ENCODE data around the gene PLEKHA6.
A peak's percentile ranks its signal among the peaks of the same experiment; 100 is the strongest.

Gene PLEKHA6

DNA sequence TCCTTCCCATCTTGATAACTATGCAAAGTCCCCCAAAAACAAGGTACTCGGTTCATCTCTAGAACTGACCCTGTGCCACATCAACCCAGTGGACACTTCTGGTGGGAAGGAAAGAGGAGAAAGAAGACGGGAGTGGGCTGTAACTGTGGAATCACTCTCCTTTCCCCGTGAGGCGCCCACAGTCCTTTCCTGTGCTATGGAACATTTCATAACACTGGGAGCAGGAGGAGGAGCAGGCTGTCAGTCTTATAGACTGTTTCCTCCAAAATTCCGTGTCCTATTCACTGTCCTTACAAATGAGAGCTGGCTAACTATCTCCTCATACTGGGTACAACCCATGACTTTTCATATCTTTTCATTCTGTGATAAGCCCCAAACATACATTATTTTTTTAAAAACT lies 40.7 kb downstream of the PLEKHA6 start:
- H4K12ac ChIP-seq (ENCODE audit: low read depth, low read length) = peak overlapping the region; percentile 34
- peaks cover 64 to 77% of the 10 kb centered on the region in 2 experiments for H3K4me1 ChIP-seq (ENCODE audit: control insufficient read depth in 1 of 2, insufficient read depth in 2 of 2, low read length in 2 of 2)
- peak overlapping the region; percentile 59 for H2AK5ac ChIP-seq (ENCODE audit: low read length)
- H2AFZ ChIP-seq (ENCODE audit: insufficient read depth, low read length, poor library complexity) = peak overlapping the region; percentile 13
- DNase-seq = no peak
- no peak overlapping the region for H3K4me2 ChIP-seq (ENCODE audit: low read length)
- H4K8ac ChIP-seq (ENCODE audit: low read depth, low read length) = peak overlapping the region; percentile 70
- peak overlapping the region; percentile 71 for H3K14ac ChIP-seq (ENCODE audit: low read length)
- H3K27me3 ChIP-seq (ENCODE audit: insufficient read depth, low read length) = no peaks in the 10 kb centered on the region
- no peaks in the 10 kb centered on the region for H3K9me3 ChIP-seq (ENCODE audit: insufficient read depth, low read depth, low read length)
- H2BK120ac ChIP-seq (ENCODE audit: insufficient read depth, low read length, poor library complexity) = peak overlapping the region; percentile 95
- H3K36me3 ChIP-seq (ENCODE audit: control insufficient read depth in 1 of 2, insufficient read depth in 2 of 2, low read length in 2 of 2) = no peaks in the 10 kb centered on the region
- peak overlapping the region; percentile 87 for H2BK5ac ChIP-seq (ENCODE audit: low read depth, low read length, poor library complexity)
- H3K4me3 ChIP-seq (ENCODE audit: low read depth, low read length) = no peak overlapping the region
- H3K23ac ChIP-seq (ENCODE audit: low read length) = no peak overlapping the region
- H3K4ac ChIP-seq (ENCODE audit: low read depth, low read length) = peak overlapping the region; percentile 30
- H3K27ac ChIP-seq (ENCODE audit: low read depth, low read length) = peak overlapping the region; percentile 81
- H3K79me1 ChIP-seq (ENCODE audit: low read length) = peaks cover 57% of the 10 kb centered on the region
- no CpG with 5 or more reads among the region's 5 CpGs for WGBS (ENCODE audit: extremely low coverage, insufficient coverage, insufficient read length)
- peak overlapping the region; percentile 93 for H2BK12ac ChIP-seq (ENCODE audit: low read length)
- peak overlapping the region; percentile 67 for H3K18ac ChIP-seq (ENCODE audit: low read length)
- peaks cover 10% of the 10 kb centered on the region for H3K79me2 ChIP-seq (ENCODE audit: control insufficient read depth, insufficient read depth, low read length, poor library complexity)
- H4K91ac ChIP-seq (ENCODE audit: low read depth, low read length) = peak overlapping the region; percentile 95
- H3K9ac ChIP-seq (ENCODE audit: low read length) = no peak overlapping the region

DNA sequence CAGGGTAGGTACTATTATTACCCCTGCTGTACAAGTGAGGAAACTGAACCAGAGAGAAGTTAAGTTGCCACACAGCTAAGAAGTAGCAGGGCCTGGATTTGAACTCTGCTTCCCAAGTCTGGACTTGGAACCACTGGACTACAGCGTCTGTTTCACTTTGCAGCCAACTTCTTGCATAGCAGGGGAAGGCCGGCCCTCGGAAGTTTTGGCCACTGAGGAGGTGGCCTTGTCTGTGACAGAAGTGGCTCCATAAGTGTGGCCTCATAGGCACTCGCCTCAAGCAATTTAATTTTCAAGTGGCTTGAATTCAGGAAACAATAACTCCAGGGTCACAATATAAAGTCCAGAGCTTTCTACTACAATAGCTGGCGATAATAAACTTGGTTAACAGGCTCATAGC lies 41.4 kb downstream of the PLEKHA6 start:
- no CpG with 5 or more reads among the region's 5 CpGs for WGBS (ENCODE audit: extremely low coverage, insufficient coverage, insufficient read length)
- H4K12ac ChIP-seq (ENCODE audit: low read depth, low read length) = no peak overlapping the region
- no peak overlapping the region for H3K4me3 ChIP-seq (ENCODE audit: low read depth, low read length)
- H3K4ac ChIP-seq (ENCODE audit: low read depth, low read length) = no peak overlapping the region
- H4K8ac ChIP-seq (ENCODE audit: low read depth, low read length) = peak overlapping the region; percentile 20
- H2BK120ac ChIP-seq (ENCODE audit: insufficient read depth, low read length, poor library complexity) = peak overlapping the region; percentile 82
- H3K18ac ChIP-seq (ENCODE audit: low read length) = peak overlapping the region; percentile 31
- H3K23ac ChIP-seq (ENCODE audit: low read length) = no peak overlapping the region
- peak overlapping the region; percentile 28 for H2AK5ac ChIP-seq (ENCODE audit: low read length)
- no peak overlapping the region for H3K27ac ChIP-seq (ENCODE audit: low read depth, low read length)
- peak overlapping the region; percentile 78 for H3K14ac ChIP-seq (ENCODE audit: low read length)
- H3K27me3 ChIP-seq (ENCODE audit: insufficient read depth, low read length) = no peaks in the 10 kb centered on the region
- H2AFZ ChIP-seq (ENCODE audit: insufficient read depth, low read length, poor library complexity) = no peak overlapping the region
- peak overlapping the region; percentile 23 for H2BK5ac ChIP-seq (ENCODE audit: low read depth, low read length, poor library complexity)
- DNase-seq = no peak
- H3K9me3 ChIP-seq (ENCODE audit: insufficient read depth, low read depth, low read length) = no peaks in the 10 kb centered on the region
- peak overlapping the region; percentile 74 for H4K91ac ChIP-seq (ENCODE audit: low read depth, low read length)
- peaks cover 60% of the 10 kb centered on the region for H3K79me1 ChIP-seq (ENCODE audit: low read length)
- H3K4me1 ChIP-seq (ENCODE audit: control insufficient read depth in 1 of 2, insufficient read depth in 2 of 2, low read length in 2 of 2) = peaks cover 64 to 76% of the 10 kb centered on the region in 2 experiments
- H3K36me3 ChIP-seq (ENCODE audit: control insufficient read depth in 1 of 2, insufficient read depth in 2 of 2, low read length in 2 of 2) = no peaks in the 10 kb centered on the region
- peaks cover 10% of the 10 kb centered on the region for H3K79me2 ChIP-seq (ENCODE audit: control insufficient read depth, insufficient read depth, low read length, poor library complexity)
- no peak overlapping the region for H3K4me2 ChIP-seq (ENCODE audit: low read length)
- no peak overlapping the region for H3K9ac ChIP-seq (ENCODE audit: low read length)
- peak overlapping the region; percentile 85 for H2BK12ac ChIP-seq (ENCODE audit: low read length)

DNA sequence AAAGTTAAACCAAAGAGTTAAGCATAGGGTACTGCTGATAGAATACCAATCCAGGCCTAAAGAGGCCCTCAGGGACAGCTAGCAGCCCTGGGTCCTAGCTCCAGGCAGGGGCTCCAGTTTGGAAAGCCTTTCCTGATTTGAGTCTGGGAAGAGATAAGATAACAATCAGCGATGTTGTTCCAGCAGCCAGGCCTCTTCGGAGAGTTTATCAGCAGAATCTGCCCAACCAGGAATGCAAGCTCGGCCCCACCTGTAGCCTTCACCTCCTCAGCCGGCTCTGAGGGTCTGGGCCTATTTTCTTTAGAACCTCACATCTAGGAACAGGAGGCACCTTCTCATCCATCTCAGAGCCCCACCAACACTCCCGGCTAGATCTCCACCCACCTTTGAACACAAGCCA lies 42.6 kb downstream of the PLEKHA6 start:
- Histone ChIP-seq H3K18ac (ENCODE audit: low read length) (no peak overlapping the region), H3K23ac (ENCODE audit: low read length) (no peak overlapping the region), H4K91ac (ENCODE audit: low read depth, low read length) (peak overlapping the region; percentile 78), H3K79me1 (ENCODE audit: low read length) (peaks cover 60% of the 10 kb centered on the region), H3K27ac (ENCODE audit: low read depth, low read length) (peak overlapping the region; percentile 79), H3K9me3 (ENCODE audit: insufficient read depth, low read depth, low read length) (no peaks in the 10 kb centered on the region), H2AFZ (ENCODE audit: insufficient read depth, low read length, poor library complexity) (no peak overlapping the region), H2AK5ac (ENCODE audit: low read length) (no peak overlapping the region), H2BK120ac (ENCODE audit: insufficient read depth, low read length, poor library complexity) (peak overlapping the region; percentile 70), H2BK12ac (ENCODE audit: low read length) (no peak overlapping the region), H4K8ac (ENCODE audit: low read depth, low read length) (peak overlapping the region; percentile 40), H3K79me2 (ENCODE audit: control insufficient read depth, insufficient read depth, low read length, poor library complexity) (peaks cover 14% of the 10 kb centered on the region), H3K9ac (ENCODE audit: low read length) (no peak overlapping the region), H3K4me1 (ENCODE audit: control insufficient read depth in 1 of 2, insufficient read depth in 2 of 2, low read length in 2 of 2) (peaks cover 56 to 69% of the 10 kb centered on the region in 2 experiments), H3K36me3 (ENCODE audit: control insufficient read depth in 1 of 2, insufficient read depth in 2 of 2, low read length in 2 of 2) (no peaks in the 10 kb centered on the region), H3K27me3 (ENCODE audit: insufficient read depth, low read length) (no peaks in the 10 kb centered on the region), H4K12ac (ENCODE audit: low read depth, low read length) (no peak overlapping the region), H3K14ac (ENCODE audit: low read length) (no peak overlapping the region), H2BK5ac (ENCODE audit: low read depth, low read length, poor library complexity) (peak overlapping the region; percentile 76), H3K4me3 (ENCODE audit: low read depth, low read length) (no peak overlapping the region), H3K4me2 (ENCODE audit: low read length) (no peak overlapping the region), H3K4ac (ENCODE audit: low read depth, low read length) (no peak overlapping the region)
- no CpG with 5 or more reads among the region's 5 CpGs for WGBS (ENCODE audit: extremely low coverage, insufficient coverage, insufficient read length)
- DNase-seq = peak; percentile 78 to 87

DNA sequence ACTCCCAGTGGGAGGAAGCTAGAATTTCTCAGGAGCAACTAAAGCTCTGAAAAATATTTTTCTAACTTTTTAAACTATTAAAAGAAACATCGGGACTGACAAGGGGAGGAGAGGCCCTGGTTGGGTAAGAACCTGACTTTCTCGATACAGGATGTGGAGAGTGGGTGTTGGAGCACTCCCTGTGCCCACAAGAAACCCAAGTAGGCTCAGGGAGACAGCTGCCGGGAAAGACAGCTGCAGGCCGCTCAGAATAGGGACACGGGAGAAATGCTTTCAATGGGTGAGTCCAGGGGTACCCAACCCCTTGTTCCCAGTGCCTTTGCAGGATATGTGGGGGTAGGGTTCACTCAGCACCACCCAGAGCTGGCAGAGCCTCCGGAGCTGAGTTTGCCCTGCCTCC lies 43.6 kb downstream of the PLEKHA6 start:
- WGBS (ENCODE audit: extremely low coverage, insufficient coverage, insufficient read length) = no CpG with 5 or more reads among the region's 6 CpGs
- no peaks in the 10 kb centered on the region for H3K9me3 ChIP-seq (ENCODE audit: insufficient read depth, low read depth, low read length)
- H2AFZ ChIP-seq (ENCODE audit: insufficient read depth, low read length, poor library complexity) = no peak overlapping the region
- H3K18ac ChIP-seq (ENCODE audit: low read length) = peak overlapping the region; percentile 55
- no peak overlapping the region for H3K4me2 ChIP-seq (ENCODE audit: low read length)
- peak overlapping the region; percentile 88 for H4K91ac ChIP-seq (ENCODE audit: low read depth, low read length)
- H3K9ac ChIP-seq (ENCODE audit: low read length) = no peak overlapping the region
- H3K4me3 ChIP-seq (ENCODE audit: low read depth, low read length) = no peak overlapping the region
- no peaks in the 10 kb centered on the region for H3K27me3 ChIP-seq (ENCODE audit: insufficient read depth, low read length)
- peak overlapping the region; percentile 81 for H2BK12ac ChIP-seq (ENCODE audit: low read length)
- no peaks in the 10 kb centered on the region for H3K36me3 ChIP-seq (ENCODE audit: control insufficient read depth in 1 of 2, insufficient read depth in 2 of 2, low read length in 2 of 2)
- peak overlapping the region; percentile 98 for H2BK120ac ChIP-seq (ENCODE audit: insufficient read depth, low read length, poor library complexity)
- H2BK5ac ChIP-seq (ENCODE audit: low read depth, low read length, poor library complexity) = peak overlapping the region; percentile 28
- H2AK5ac ChIP-seq (ENCODE audit: low read length) = peak overlapping the region; percentile 19
- peak overlapping the region; percentile 9 for H3K4ac ChIP-seq (ENCODE audit: low read depth, low read length)
- H3K4me1 ChIP-seq (ENCODE audit: control insufficient read depth in 1 of 2, insufficient read depth in 2 of 2, low read length in 2 of 2) = peaks cover 50 to 61% of the 10 kb centered on the region in 2 experiments
- H3K27ac ChIP-seq (ENCODE audit: low read depth, low read length) = peak overlapping the region; percentile 79
- H3K79me2 ChIP-seq (ENCODE audit: control insufficient read depth, insufficient read depth, low read length, poor library complexity) = peaks cover 14% of the 10 kb centered on the region
- H3K23ac ChIP-seq (ENCODE audit: low read length) = no peak overlapping the region
- H3K79me1 ChIP-seq (ENCODE audit: low read length) = peaks cover 53% of the 10 kb centered on the region
- DNase-seq = no peak
- H3K14ac ChIP-seq (ENCODE audit: low read length) = peak overlapping the region; percentile 56
- peak overlapping the region; percentile 44 for H4K8ac ChIP-seq (ENCODE audit: low read depth, low read length)
- no peak overlapping the region for H4K12ac ChIP-seq (ENCODE audit: low read depth, low read length)

Data from trophoblast cell (in vitro differentiated cells and primary cell).